Kidney glomerular epithelial cell (primary cell): ENCODE data around the gene LPGAT1.

Source experiments
- DNase-seq: peaks from one replicate; lab custom pipeline; 2025; lab: John Stamatoyannopoulos, UW

The LPGAT1 gene

GRCh38 chr1:211828584-211829342 lies 1.8 kb downstream of the LPGAT1 start:
- no peak for DNase-seq

DNA sequence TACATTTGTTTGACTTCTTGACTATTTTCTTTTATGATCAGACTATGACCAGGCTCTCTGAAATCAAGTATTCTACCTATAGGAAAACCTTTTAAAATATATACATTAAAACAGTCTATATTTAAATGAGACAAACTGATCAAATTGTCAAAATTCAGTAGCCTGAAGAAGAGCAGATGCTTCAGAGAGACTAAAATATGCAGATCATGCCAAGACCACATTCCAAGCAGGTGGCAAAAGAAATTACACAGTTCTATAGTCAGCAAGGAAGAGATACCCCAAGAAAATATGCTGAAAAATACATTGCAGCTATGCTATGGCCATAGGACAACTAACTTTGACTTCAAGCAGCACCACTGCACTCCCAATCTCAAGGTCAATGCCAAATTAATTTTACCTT lies 3.5 kb downstream of the LPGAT1 start:
- no peak for DNase-seq

GRCh38 chr1:211825980-211826379 lies 4.6 kb downstream of the LPGAT1 start:
- peak; percentile 36 for DNase-seq

DNA sequence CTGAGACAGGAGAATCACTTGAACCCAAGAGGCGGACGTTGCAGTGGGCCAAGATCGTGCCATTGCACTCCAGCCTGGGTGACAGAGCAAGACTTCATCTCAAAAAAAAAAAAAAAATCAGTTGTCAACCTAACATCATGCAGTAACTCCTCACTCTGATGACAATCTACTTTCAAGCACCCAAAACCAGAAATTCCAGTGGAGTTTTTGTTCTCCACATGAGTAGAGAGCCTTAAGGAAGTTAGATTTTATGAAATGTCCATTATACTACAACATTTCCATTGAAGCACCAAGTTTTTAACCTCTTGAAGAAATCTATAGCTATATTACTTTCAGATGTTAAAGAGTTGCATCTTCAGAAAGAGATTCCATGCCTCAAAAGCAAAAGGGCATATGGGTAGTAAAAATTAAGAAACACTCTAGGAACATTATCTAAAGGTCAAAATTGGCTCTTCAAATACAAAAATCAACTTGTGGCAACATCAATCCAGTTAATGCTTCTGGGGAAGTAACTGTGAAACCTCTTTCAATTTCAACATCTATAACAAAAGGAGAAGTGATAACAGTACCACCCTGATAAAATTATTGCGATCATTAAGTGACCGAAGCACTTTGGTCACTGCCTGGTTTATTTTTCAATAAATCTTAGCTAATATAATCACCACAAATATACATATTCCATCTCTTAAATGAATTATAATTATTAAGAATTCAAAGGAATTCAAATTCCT lies 7.7 kb downstream of the LPGAT1 start:
- no peak for DNase-seq

DNA sequence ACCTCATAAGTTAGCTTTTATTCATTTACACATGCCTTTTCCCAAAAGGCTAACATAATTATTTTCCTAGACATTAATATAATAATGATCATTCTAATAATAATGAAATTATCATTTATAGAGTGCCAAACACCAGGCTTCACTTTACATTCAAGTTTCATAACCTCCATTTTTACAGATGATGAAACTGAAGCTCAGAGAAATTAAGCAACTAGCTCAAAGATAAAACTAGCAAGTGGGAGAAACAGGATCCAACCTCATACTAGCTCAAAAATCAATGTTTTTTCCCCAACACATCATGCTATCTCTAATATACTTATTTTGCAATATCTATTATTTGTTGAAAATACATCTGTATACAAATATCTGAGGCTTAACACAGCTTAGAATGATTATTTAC lies 14.0 kb downstream of the LPGAT1 start:
- DNase-seq, result no peak

DNA sequence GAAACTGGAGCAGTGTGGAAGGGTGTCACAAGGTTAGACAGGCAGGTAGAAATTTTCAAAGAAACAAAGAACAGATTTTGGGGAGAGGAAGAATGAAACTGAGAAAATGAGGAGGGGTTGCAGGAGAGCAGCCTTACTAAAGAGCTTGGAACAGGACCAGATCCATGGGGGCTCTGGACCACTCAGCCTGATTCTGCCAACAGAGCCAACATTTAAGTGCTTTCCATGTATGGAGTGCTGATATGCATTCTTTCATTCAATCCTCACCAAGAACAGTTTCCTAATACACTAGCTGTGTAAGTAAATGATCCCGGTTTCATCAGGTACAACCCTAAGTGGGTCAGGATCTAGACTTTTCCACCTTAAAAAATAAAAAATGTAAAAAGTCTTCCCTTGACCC lies 16.2 kb downstream of the LPGAT1 start:
- no peak for DNase-seq

- DNase-seq, result no peak
Observed at GRCh38 chr1:211813590-211813989, 17.0 kb downstream of the LPGAT1 start.

DNA sequence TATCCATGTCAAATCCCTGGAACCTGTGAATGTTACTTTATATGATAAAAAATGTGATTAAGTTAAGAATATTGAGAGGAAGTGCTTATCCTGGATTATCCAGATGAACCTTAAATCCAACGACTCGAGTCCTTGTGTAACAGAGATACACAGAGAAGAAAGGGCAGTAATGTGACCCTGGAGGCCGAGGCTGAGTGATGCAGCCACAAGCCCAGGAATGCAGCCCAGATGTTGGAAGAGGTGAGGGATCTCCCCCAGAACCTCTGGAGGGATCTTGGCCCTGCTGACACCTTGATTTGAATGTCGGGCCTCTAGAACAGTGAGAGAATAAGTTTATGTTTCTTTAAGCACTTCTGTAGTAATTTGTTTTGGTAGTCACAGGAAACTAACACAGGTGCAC lies 18.0 kb downstream of the LPGAT1 start:
- no peak for DNase-seq

DNA sequence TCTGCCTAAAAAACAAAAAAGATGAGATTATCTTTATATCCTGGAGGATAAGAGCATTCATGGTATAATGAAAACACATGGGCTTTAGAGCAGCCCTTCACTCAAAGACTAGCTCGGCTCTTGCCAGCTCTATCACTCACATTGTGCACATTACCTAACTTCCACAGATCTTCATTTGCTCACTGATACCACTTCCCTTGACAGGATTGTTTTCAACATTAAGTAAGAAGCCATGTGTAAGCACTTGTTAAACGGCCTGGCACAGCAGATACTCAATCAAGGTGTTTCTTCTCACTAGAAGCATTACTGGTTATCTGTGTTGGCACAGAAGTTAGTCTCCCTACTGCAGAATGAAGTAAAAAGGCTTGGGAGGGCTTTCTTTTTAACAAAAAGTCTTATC lies 18.7 kb downstream of the LPGAT1 start:
- DNase-seq, result no peak

DNA sequence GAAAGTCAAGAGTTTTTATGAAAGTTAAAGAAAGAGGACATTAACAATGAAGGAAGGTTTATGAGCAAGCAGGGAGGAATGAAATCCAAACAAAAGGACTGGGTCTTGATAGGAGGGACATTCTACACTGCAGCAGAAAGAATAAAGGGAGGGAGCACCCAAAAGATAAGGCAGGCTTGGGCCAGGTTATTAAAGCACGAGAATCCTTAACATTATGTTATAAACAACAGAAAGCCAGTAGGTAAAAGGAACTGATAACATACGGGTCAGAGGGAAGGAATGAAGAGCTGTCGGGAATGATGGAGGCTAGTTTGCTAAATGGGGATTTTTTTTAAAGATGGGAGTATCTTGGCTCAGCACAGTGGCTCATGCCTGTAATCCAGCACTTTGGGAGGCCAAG lies 19.4 kb downstream of the LPGAT1 start:
- no peak for DNase-seq

GRCh38 chr1:211808475-211808874 lies 22.1 kb downstream of the LPGAT1 start:
- no peak for DNase-seq

- DNase-seq, result no peak
Observed at GRCh38 chr1:211804915-211805314, 25.6 kb downstream of the LPGAT1 start.

GRCh38 chr1:211800925-211801607 lies 29.5 kb downstream of the LPGAT1 start:
- no peak for DNase-seq

- DNase-seq, result no peak
Observed at GRCh38 chr1:211797994-211798393, 32.6 kb downstream of the LPGAT1 start.

GRCh38 chr1:211791979-211792378 lies 38.6 kb downstream of the LPGAT1 start:
- DNase-seq, result no peak

DNA sequence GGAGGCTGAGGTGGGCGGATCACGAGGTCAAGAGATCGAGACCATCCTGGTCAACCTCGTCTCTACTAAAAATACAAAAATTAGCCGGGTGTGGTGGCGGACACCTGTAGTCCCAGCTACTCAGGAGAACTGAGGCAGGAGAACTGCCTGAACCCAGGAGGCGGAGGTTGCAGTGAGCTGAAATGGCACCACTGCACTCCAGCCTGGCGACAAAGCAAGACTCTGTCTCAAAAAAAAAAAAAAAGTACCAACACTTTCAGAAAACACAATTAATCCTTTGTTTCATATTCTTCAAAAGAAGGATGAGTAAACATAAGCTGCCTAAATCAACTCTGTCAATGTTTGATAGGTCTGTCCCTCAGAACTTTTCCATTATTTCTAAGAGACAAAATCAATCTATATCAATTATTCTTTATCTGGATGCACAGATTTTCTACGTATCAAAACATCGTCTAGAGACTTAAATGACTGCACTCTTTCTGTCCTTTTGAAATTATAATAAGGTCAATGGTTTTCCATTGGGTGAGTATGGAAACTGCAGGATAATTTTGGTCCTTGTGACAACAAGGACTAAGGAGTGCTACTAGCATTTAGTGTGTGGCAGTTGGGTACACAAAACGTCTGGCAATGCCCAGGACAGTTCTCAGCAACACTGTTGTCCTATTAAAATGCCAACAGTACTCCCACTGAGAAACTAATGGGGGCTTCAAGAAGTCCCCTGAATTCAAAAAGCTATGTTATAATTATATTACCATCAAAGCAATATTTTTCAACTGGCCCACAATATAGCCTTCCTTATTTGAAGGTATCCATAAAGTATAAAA lies 40.7 kb downstream of the LPGAT1 start:
- no peak for DNase-seq

GRCh38 chr1:211788626-211789025 lies 41.9 kb downstream of the LPGAT1 start:
- no peak for DNase-seq

GRCh38 chr1:211783897-211784296 lies 46.7 kb downstream of the LPGAT1 start:
- no peak for DNase-seq

DNA sequence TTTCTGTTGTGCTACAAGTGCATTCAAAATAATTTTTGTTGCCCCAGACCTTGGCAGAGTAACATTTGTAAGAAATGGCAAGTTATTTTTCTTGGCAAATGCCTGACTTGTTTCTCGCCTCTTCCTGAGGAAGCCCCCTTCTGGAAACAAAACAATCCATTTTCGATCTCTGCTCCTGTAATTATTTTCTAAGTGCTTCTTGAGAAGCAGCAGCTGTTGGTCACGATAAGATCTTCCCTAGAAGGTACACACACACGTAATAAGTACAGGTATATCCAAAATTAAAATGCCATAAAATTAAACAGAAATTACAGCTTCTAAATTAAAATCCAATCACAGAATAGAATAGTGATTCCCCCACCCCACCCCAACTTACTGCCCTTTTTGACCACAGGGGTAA lies 47.3 kb downstream of the LPGAT1 start:
- no peak for DNase-seq

- DNase-seq, result no peak
Observed at GRCh38 chr1:211781260-211781659, 49.3 kb downstream of the LPGAT1 start.

DNA sequence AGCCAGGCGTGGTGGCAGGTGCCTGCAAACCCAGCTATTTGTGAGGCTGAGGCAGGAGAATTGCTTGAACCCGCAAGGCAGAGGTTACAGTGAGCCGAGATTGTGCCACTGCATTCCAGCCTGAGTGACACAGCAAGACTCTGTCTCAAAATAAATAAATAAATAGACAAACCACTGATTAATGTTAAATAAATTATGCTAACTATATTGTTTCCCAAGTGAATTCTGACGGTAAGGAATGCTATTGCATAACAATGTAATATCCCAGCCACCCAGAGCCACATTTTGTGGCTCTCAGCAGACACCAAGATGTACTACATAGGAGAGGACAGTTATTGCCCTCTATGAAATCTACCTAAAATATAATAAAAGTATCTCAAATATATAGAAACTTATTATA lies 55.4 kb downstream of the LPGAT1 start:
- DNase-seq, result no peak

GRCh38 chr1:211764701-211765100 lies 65.9 kb downstream of the LPGAT1 start:
- DNase-seq, result no peak
